ENCODE data around the gene SOAT2.
"Not testable (repeated sequence)": the region's sequence is repeated elsewhere in the genome, so short reads cannot be mapped to it uniquely, and the experiment has no call there.

Gene SOAT2

GRCh38 chr12:53101931-53102781 is 1.1 kb upstream of the SOAT2 start:
- no peak for DNase-seq (ENCODE audit: low read depth in 4 of 4, low spot score in 1 of 4)

GRCh38 chr12:53103860-53104305 is 597 bp downstream of the SOAT2 start:
- DNase-seq (ENCODE audit: low read depth in 4 of 4, low spot score in 1 of 4) = no peak

- DNase-seq (ENCODE audit: low read depth in 4 of 4, low spot score in 1 of 4) = no peak
Observed at GRCh38 chr12:53105256-53105655, 2.0 kb downstream of the SOAT2 start.

GRCh38 chr12:53105712-53106439 is 2.6 kb downstream of the SOAT2 start:
- DNase-seq (ENCODE audit: low read depth in 4 of 4, low spot score in 1 of 4) = no peak

GRCh38 chr12:53107122-53107521 is 3.8 kb downstream of the SOAT2 start:
- no peak for DNase-seq (ENCODE audit: low read depth in 4 of 4, low spot score in 1 of 4)

- not testable (repeated sequence) for DNase-seq (ENCODE audit: low read depth in 4 of 4, low spot score in 1 of 4)
Observed at GRCh38 chr12:53112431-53112830, 9.1 kb downstream of the SOAT2 start.

- no peak for DNase-seq (ENCODE audit: low read depth in 4 of 4, low spot score in 1 of 4)
Observed at GRCh38 chr12:53113136-53113705, 9.9 kb downstream of the SOAT2 start.

GRCh38 chr12:53113951-53114350 is 10.7 kb downstream of the SOAT2 start:
- no peak for DNase-seq (ENCODE audit: low read depth in 4 of 4, low spot score in 1 of 4)

GRCh38 chr12:53115112-53115890 is 12.0 kb downstream of the SOAT2 start:
- no peak for DNase-seq (ENCODE audit: low read depth in 4 of 4, low spot score in 1 of 4)

- DNase-seq (ENCODE audit: low read depth in 4 of 4, low spot score in 1 of 4) = no peak
Observed at GRCh38 chr12:53115891-53116648, 12.8 kb downstream of the SOAT2 start.

GRCh38 chr12:53118751-53119300 is 15.5 kb downstream of the SOAT2 start:
- no peak for DNase-seq (ENCODE audit: low read depth in 4 of 4, low spot score in 1 of 4)

- no peak for DNase-seq (ENCODE audit: low read depth in 4 of 4, low spot score in 1 of 4)
Observed at GRCh38 chr12:53120685-53121525, 17.6 kb downstream of the SOAT2 start.

GRCh38 chr12:53122961-53123468 is 19.7 kb downstream of the SOAT2 start:
- DNase-seq (ENCODE audit: low read depth in 4 of 4, low spot score in 1 of 4) = no peak

GRCh38 chr12:53123578-53124351 is 20.5 kb downstream of the SOAT2 start:
- DNase-seq (ENCODE audit: low read depth in 4 of 4, low spot score in 1 of 4) = no peak

GRCh38 chr12:53124352-53124723 is 21.1 kb downstream of the SOAT2 start:
- DNase-seq (ENCODE audit: low read depth in 4 of 4, low spot score in 1 of 4) = no peak

- no peak for DNase-seq (ENCODE audit: low read depth in 4 of 4, low spot score in 1 of 4)
Observed at GRCh38 chr12:53127169-53127568, 23.9 kb downstream of the SOAT2 start.

- DNase-seq (ENCODE audit: low read depth in 4 of 4, low spot score in 1 of 4) = no peak
Observed at GRCh38 chr12:53128780-53129569, 25.7 kb downstream of the SOAT2 start.

GRCh38 chr12:53131844-53132243 is 28.6 kb downstream of the SOAT2 start:
- DNase-seq (ENCODE audit: low read depth in 4 of 4, low spot score in 1 of 4) = no peak

Data from stimulated activated CD4-positive, alpha-beta T cell treated with anti-CD3 and anti-CD28 coated beads, Interleukin-1b, Interleukin-23, amount 100 ng/mL, for 24 hours (primary cell).